GM21447 (cell line): ENCODE data around the gene TOM1L2.

Experiments
- ATAC-seq: cut with Tn5 transposase; IDR thresholded peaks from one replicate; pipeline ENCODE4 v1.9.1; 2021; ENCODE audit not compliant: unreplicated experiment

Gene TOM1L2

GRCh38 chr17:17877529-17878358, 94.5 kb downstream of the TOM1L2 start:
- ATAC-seq: no peak

- ATAC-seq: no peak
Observed at GRCh38 chr17:17876959-17877528, 95.2 kb downstream of the TOM1L2 start.

GRCh38 chr17:17874478-17874877, 97.7 kb downstream of the TOM1L2 start:
- no peak for ATAC-seq

GRCh38 chr17:17873450-17873991, 98.7 kb downstream of the TOM1L2 start:
- no peak for ATAC-seq

- ATAC-seq: no peak
Observed at GRCh38 chr17:17872547-17873345, 99.5 kb downstream of the TOM1L2 start.

GRCh38 chr17:17871913-17872312, 100.3 kb downstream of the TOM1L2 start:
- no peak for ATAC-seq

GRCh38 chr17:17870247-17870646, 102.0 kb downstream of the TOM1L2 start:
- ATAC-seq: no peak

- no peak for ATAC-seq
Observed at GRCh38 chr17:17868641-17869522, 103.3 kb downstream of the TOM1L2 start.

GRCh38 chr17:17866897-17867296, 105.3 kb downstream of the TOM1L2 start:
- ATAC-seq: no peak

GRCh38 chr17:17866425-17866824, 105.8 kb downstream of the TOM1L2 start:
- ATAC-seq: no peak

- ATAC-seq: no peak
Observed at GRCh38 chr17:17865035-17865434, 107.2 kb downstream of the TOM1L2 start.

- ATAC-seq: no peak
Observed at GRCh38 chr17:17860766-17861107, 111.5 kb downstream of the TOM1L2 start.

GRCh38 chr17:17859909-17860765, 112.1 kb downstream of the TOM1L2 start:
- no peak for ATAC-seq

- no peak for ATAC-seq
Observed at GRCh38 chr17:17857496-17857895, 114.7 kb downstream of the TOM1L2 start.

- no peak for ATAC-seq
Observed at GRCh38 chr17:17856386-17856785, 115.8 kb downstream of the TOM1L2 start.

GRCh38 chr17:17855976-17856375, 116.2 kb downstream of the TOM1L2 start:
- no peak for ATAC-seq

- ATAC-seq: no peak
Observed at GRCh38 chr17:17853811-17854447, 118.3 kb downstream of the TOM1L2 start.

- no peak for ATAC-seq
Observed at GRCh38 chr17:17852930-17853329, 119.3 kb downstream of the TOM1L2 start.
